Endothelial cell of umbilical vein (primary cell): ENCODE data around the gene C16orf95. TPM values are rescaled to one million over a fixed set of nuclear protein-coding genes. Genes with fewer than 3 reads are reported as not detected.

Experiments
- BruUV-seq: library from RNA; stranded (reverse); fragments of 400-500 nt; replicated peaks from 2 replicates; lab custom pipeline; 2021; lab: Mats Ljungman, UMichigan
- CTCF ChIA-PET: fragments of 300-600, 350-600 bp; sonication (Branson Sonifier 250); formaldehyde crosslinking; loops from one replicate; lab custom pipeline; 2021; ENCODE audit warnings: antibody characterized with exemption, inconsistent platforms; lab: Charles Lee
- POLR2A ChIA-PET: fragments of 300-600, 350-600 bp; sonication (Branson Sonifier 250); formaldehyde crosslinking; loops from one replicate; lab custom pipeline; 2021; ENCODE audit warnings: antibody characterized with exemption, inconsistent platforms; lab: Charles Lee
- DNase-seq: peaks from one replicate; pipeline ENCODE4 v3.0.0-alpha.2; 2011; ENCODE audit warnings: low read depth, low spot score
- FAIRE-seq: peaks from 2 replicates; lab custom pipeline; 2011; peaks lifted over from hg19 to GRCh38; lab: Jason Lieb, UNC
- H2AFZ ChIP-seq: 2 replicates; pipeline ENCODE4 v1.6.0; 2012; ENCODE audit warnings: low read depth, low read length, control low read depth, inconsistent platforms
- H3K27ac ChIP-seq: 2 replicates; pipeline ENCODE4 v1.5.1; 2011; ENCODE audit warnings: low read depth, mild to moderate bottlenecking, control low read depth, low read length, moderate library complexity; ENCODE audit not compliant: insufficient read depth
- H3K27me3 ChIP-seq, 2 experiments: 2 replicates each; pipeline versions ENCODE4 v1.6.0 to v1.6.1; 2011; ENCODE audit warnings: low read length in 2 of 2, mixed read lengths in 1 of 2; ENCODE audit not compliant: control insufficient read depth in 2 of 2, insufficient read depth in 2 of 2
- H3K36me3 ChIP-seq, 2 experiments: 2 replicates in 1 of 2; 3 replicates in 1 of 2; pipeline ENCODE4 v1.5.1; 2011; ENCODE audit warnings: low read length in 2 of 2, mild to moderate bottlenecking in 1 of 2, moderate library complexity in 1 of 2; ENCODE audit not compliant: control insufficient read depth in 2 of 2, insufficient read depth in 2 of 2; ENCODE audit errors: extremely low read depth in 1 of 2
- H3K4me1 ChIP-seq: 3 replicates; pipeline ENCODE4 v1.5.1; 2011; ENCODE audit warnings: mild to moderate bottlenecking, low read length; ENCODE audit not compliant: control insufficient read depth, insufficient read depth; ENCODE audit errors: extremely low read depth
- H3K4me2 ChIP-seq: 2 replicates; pipeline ENCODE4 v1.6.1; 2011; ENCODE audit warnings: low read length, control low read depth, mixed read lengths; ENCODE audit not compliant: insufficient read depth
- H3K4me3 ChIP-seq, 3 experiments: fragments of 200-600 bp in 1 of 3; sonication (generic), shearing (Covaris generic) in 1 of 3; replicated peaks in 1 of 3; 2 replicates each; pipeline ENCODE4 v1.5.1; 2011 to 2016; ENCODE audit warnings: control low read depth in 3 of 3, low read length in 3 of 3, mild to moderate bottlenecking in 2 of 3, inconsistent platforms in 1 of 3, low read depth in 1 of 3, moderate library complexity in 1 of 3; ENCODE audit not compliant: insufficient read depth in 1 of 3
- H3K79me2 ChIP-seq: 2 replicates; pipeline ENCODE4 v1.6.0; 2012; ENCODE audit warnings: low read length, inconsistent platforms; ENCODE audit not compliant: control insufficient read depth, insufficient read depth
- H3K9ac ChIP-seq: replicated peaks from 2 replicates; pipeline ENCODE3; 2011; ENCODE audit warnings: low read length, control low read depth; ENCODE audit not compliant: insufficient read depth; ENCODE audit errors: extremely low read depth
- H3K9me1 ChIP-seq: replicated peaks from 3 replicates; pipeline ENCODE4 v1.6.0; 2011; ENCODE audit warnings: mild to moderate bottlenecking, low read length; ENCODE audit not compliant: control insufficient read depth, insufficient read depth; ENCODE audit errors: extremely low read depth
- H3K9me3 ChIP-seq: replicated peaks from 2 replicates; pipeline ENCODE4 v1.5.1; 2012; ENCODE audit warnings: low read length, inconsistent platforms; ENCODE audit not compliant: control insufficient read depth, insufficient read depth
- H4K20me1 ChIP-seq: replicated peaks from 2 replicates; pipeline ENCODE3; 2011; ENCODE audit warnings: mild to moderate bottlenecking, low read length; ENCODE audit not compliant: control insufficient read depth, insufficient read depth; ENCODE audit errors: extremely low read depth
- CTCF ChIP-seq, 2 donors: IDR thresholded peaks; 1 replicate in 1 of 2; 2 replicates in 1 of 2; pipeline ENCODE4 v1.5.1; 2011; ENCODE audit warnings: low read length in 2 of 2, mild to moderate bottlenecking in 2 of 2, moderate library complexity in 2 of 2, control low read depth in 1 of 2, inconsistent platforms in 1 of 2, low read depth in 1 of 2; ENCODE audit not compliant: insufficient read depth in 1 of 2; ENCODE audit errors: extremely low read depth in 1 of 2
- EZH2 ChIP-seq: IDR thresholded peaks from 2 replicates; pipeline ENCODE4 v1.6.1; 2012; ENCODE audit warnings: borderline replicate concordance, low read depth, mild to moderate bottlenecking, moderate library complexity, low read length, inconsistent platforms; ENCODE audit not compliant: severe bottlenecking
- FOS ChIP-seq: IDR thresholded peaks from 2 replicates; pipeline ENCODE4 v1.6.1; 2011; ENCODE audit warnings: mild to moderate bottlenecking, low read length, moderate library complexity, borderline replicate concordance; ENCODE audit not compliant: insufficient read depth
- GATA2 ChIP-seq: IDR thresholded peaks from 2 replicates; pipeline ENCODE4 v1.7.0; 2011; ENCODE audit warnings: low read depth, mild to moderate bottlenecking, moderate library complexity, mixed read lengths, low read length; ENCODE audit not compliant: insufficient read length, insufficient read depth
- JUN ChIP-seq: IDR thresholded peaks from 2 replicates; pipeline ENCODE4 v1.6.1; 2011; ENCODE audit warnings: borderline replicate concordance, low read depth; ENCODE audit not compliant: insufficient read length, insufficient read depth
- MYC ChIP-seq: IDR thresholded peaks from one replicate; pipeline ENCODE4 v1.6.1; 2011; ENCODE audit warnings: mild to moderate bottlenecking, low read depth, low read length
- POLR2A ChIP-seq: IDR thresholded peaks from 2 replicates; pipeline ENCODE4 v1.6.1; 2012; ENCODE audit warnings: low read depth, mild to moderate bottlenecking, control low read depth, low read length
- POLR2AphosphoS5 ChIP-seq: IDR thresholded peaks from 2 replicates; pipeline ENCODE4 v1.6.1; 2012; ENCODE audit warnings: low read depth, mild to moderate bottlenecking, control low read depth, low read length, moderate library complexity; ENCODE audit not compliant: insufficient read depth
- dilution Hi-C: fragments of 300-500 bp; cut with MboI; formaldehyde crosslinking; loops from one replicate; pipeline ENCODE4 v1.15.0; 2019; ENCODE audit warnings: low sequenced_read_pairs; ENCODE audit not compliant: extremely low pct_ligation_motif_present
- intact Hi-C: fragments of 100-400 bp; cut with micrococcal nuclease; formaldehyde crosslinking; loops from one replicate; pipeline ENCODE4 v1.10.0; 2022
- polyA plus RNA-seq, 4 experiments: library from polyadenylated mRNA; depleted of rRNA in 3 of 4; stranded (reverse) in 3 of 4; unstranded in 1 of 4; fragments of >200 nt; gene quantifications; 2 replicates each; pipeline versions ENCODE4 v1.2.1 to v1.2.3, GENCODE V29; 2011 to 2012; ENCODE audit warnings: missing spikeins in 1 of 4
- total RNA-seq: library from RNA; stranded (reverse); gene quantifications from 2 replicates; pipeline ENCODE4 v1.2.3, GENCODE V29; 2021
- TF ChIP-seq, protein P1 (sequence below): IDR thresholded peaks from 2 replicates; pipeline ENCODE4 v1.6.1; 2011; ENCODE audit not compliant: insufficient read depth, insufficient read length

Gene C16orf95
- total and polyA plus RNA-seq, 2 donors (not counting 3 experiments of a cell fraction or from before 2014, with no cell fraction given): 4.0 to 6.6 TPM

DNA sequence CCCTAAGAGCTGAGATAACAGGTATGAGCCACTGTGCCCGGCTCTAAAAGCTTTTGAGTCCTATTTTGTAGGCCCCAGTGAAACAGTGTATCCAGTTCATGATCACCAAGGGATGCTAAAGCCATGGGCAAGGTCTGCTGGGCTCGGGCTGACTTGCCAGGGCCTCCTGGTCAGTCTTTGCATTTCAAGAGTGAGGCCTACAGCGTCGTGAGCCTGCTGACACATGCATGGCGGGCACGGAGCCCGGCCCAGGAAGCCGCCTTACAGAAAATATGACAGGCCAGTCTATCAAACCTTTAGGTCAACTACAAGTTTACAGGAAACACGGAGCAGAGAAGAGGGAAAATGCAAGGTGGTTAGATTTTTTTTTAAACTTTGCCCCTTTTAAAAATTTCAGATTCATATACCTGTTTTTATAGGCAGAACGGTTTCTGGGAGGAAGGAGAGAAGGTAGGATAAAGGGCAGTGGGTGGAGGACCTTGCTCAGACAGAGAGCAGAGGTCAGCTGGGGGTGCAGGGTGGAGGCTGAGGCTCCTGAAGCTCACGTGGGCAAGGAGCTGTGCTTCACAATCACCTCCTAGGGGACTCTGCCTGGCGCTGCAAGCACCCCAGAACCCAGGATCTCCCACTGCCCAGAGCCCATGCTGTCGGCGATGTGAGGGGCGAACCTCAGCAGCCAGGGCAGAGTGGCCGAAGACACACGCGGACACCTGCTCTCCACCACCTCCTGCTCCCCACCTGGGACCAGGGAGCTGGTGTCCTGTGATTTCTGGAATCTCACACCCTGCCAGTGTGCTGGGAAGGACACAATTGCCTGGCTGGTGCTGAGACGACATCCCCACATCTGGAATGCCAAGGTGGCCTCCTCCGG is 21.3 kb downstream of the C16orf95 start:
- BruUV-seq: no TSS peak
- Histone ChIP-seq H3K27ac (no peak overlapping the region), H3K9me3 (no peaks in the 10 kb centered on the region), H3K4me1 (no peaks in the 10 kb centered on the region), H3K9me1 (no peaks in the 10 kb centered on the region), H3K27me3 (no peaks in the 10 kb centered on the region), H3K4me2 (no peak overlapping the region), H3K79me2 (no peaks in the 10 kb centered on the region), H4K20me1 (no peaks in the 10 kb centered on the region), H2AFZ (no peak overlapping the region), H3K4me3 (no peak overlapping the region), H3K9ac (no peak overlapping the region), H3K36me3 (no peaks in the 10 kb centered on the region)
- FAIRE-seq (no peak), DNase-seq (no peak)
- dilution Hi-C loops (no loop called here), intact Hi-C loops (no loop called here)
- POLR2A ChIA-PET: no interaction called here
- TF ChIP-seq FOS: no peak
- no peak for TF ChIP-seq POLR2A
- no peak for TF ChIP-seq EZH2
- no peak for TF ChIP-seq GATA2
- no peak for TF ChIP-seq CTCF (IDR thresholded peaks at IDR 0.05; ENCODE audit: extremely low read depth in 1 of 2, insufficient read depth in 1 of 2, low read depth in 1 of 2, low read length in 2 of 2)
- TF ChIP-seq, protein P1, sequence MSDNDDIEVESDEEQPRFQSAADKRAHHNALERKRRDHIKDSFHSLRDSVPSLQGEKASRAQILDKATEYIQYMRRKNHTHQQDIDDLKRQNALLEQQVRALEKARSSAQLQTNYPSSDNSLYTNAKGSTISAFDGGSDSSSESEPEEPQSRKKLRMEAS: no peak
- TF ChIP-seq MYC: no peak
- no peak for TF ChIP-seq POLR2AphosphoS5
- TF ChIP-seq JUN: no peak
- CTCF ChIA-PET: interaction anchor here (1.1 to 2.8 kb wide), 5 partner anchors 18 to 732 kb away, joined by 3 to 55 read pairs (median 6); no protein-coding TSS in a partner anchor
